Activated CD4-positive, alpha-beta T cell treated with anti-CD3 and anti-CD28 coated beads for 4 hours (primary cell): Measurements from ENCODE around the gene SIGLEC8.
A peak's percentile ranks its signal among the peaks of the same experiment; 100 is the strongest.
"Not testable (repeated sequence)": the region's sequence is repeated elsewhere in the genome, so short reads cannot be mapped to it uniquely, and the experiment has no call there.

ENCODE experiments used
- DNase-seq, 2 donors: peaks; one replicate each; pipeline ENCODE4 v3.0.0-alpha.2; 2020

Gene SIGLEC8

DNA sequence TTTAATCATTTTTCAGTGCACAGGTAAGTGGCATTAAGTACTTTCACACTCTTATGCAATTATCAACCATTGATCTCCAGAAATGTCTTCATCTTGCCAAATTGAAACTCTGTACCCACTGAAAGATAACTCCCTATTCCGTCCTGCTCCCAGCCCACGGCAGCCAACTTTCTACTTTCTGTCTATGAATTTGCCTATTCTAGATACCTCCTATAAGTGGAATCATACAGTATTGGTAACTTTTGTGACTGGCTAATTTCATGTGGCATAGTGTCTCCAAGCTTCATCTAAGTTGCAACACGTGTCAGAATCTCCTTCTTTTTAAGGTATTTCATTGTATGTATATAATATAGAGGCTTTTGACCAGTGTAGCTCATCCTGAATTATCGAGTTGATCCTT, 14.4 kb upstream of the SIGLEC8 start:
- no peak for DNase-seq

- DNase-seq = no peak
Measured at GRCh38 chr19:51471527-51471926, 13.3 kb upstream of the SIGLEC8 start.

GRCh38 chr19:51470966-51471365, 12.7 kb upstream of the SIGLEC8 start:
- no peak for DNase-seq

DNA sequence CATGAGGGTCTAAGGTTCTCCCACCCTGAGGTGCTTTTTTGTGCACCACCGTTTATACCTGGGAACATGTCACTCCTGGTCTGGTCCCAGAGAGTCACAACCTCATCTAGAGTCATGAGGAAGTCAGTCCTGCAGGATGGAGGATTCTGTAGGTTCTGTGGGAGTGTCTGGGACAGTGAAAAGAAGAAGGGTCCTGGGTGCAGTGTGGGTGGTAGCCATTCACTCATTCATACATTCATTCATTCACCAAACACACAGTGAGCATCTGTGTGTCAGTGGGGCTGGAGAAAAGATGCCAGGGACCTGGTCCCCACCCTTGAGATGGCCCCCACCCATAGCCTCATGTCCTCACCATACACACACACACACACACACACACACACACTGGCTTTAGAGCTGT, 11.4 kb upstream of the SIGLEC8 start:
- no peak for DNase-seq

DNA sequence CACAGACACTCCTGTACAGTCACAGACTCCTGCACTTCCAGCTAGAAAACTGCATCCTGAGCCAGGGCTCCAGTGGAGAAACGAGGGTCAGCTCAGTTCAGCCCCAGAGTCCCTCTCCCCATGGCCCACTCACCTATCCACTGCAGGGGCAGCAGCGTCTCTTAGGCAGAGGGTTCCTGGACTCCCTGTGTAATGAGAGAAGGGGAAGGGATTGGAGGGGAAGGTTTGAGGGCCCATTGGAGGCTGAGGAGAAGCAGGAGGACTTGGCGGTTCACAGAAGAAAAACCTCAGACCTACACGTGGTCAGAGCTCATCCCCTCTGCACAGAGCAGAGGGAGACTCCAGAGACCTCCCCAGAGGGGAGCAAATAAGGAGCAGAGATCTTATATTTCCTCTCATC, 10.9 kb upstream of the SIGLEC8 start:
- DNase-seq = no peak

- DNase-seq = no peak
Measured at GRCh38 chr19:51468545-51468920, 10.3 kb upstream of the SIGLEC8 start.

DNA sequence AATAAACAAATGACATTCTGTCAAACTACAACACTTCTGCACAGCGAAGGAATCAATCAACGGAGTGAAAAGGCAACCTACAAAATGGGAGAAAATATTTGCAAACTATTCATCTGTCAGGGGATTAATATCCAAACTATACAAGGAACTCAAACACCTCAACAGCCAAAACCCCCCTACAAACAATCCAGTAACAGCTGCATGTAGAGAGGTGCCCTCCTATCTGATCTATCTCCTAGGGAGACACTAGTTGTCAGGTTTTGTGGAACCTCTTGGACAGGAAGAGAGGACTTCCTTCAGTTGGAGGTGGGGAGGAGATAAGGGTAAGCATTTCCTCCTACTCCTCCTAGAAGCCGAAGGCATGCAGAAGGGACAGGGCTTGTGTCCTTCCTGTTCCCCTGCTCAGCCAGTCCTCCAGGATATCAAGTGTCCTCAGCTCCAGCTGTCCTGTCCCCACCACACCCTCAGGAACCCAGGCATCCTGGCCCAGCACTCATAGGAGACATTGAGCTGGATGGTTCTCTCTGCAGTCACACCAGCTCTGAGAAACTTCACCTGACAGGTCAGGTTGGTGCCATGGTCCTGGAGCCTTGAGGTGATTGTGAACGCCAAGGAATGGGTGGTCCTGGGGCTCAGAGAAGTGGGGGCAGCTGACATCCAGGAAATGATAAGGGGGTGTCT, 9.8 kb upstream of the SIGLEC8 start:
- no peak for DNase-seq

- no peak for DNase-seq
Measured at GRCh38 chr19:51466723-51467122, 8.5 kb upstream of the SIGLEC8 start.

DNA sequence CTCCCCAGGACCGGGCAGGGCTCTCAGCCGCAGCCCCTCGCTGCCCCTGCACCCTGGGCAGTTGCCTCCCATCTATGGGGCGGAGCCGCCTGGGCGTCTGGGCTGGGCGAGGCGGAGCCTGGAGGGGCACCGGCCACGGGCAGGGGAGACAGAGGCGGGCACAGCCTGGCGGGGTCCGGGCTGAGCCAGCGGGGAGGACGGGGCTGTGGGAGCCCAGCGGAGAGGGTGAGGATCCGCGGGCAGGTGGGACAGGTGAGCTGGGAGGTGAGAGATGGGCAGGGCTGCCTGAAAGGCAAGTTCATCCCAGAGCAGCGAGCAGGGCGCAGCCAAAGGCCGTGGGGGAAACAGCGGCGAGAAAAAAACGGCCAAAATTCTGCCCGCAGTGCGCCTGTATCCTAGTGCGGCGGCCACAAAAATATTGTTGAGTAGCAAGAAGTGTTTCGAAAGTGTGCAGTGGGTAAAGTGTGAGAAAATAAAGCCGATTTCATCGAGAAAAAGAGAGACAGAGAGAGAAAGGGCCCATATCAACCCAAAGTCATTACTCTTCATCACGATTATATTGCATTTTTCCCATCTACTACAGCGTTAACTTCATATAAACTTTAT, 5.8 kb upstream of the SIGLEC8 start:
- DNase-seq = not testable (repeated sequence)

- DNase-seq = no peak
Measured at GRCh38 chr19:51462681-51463080, 4.4 kb upstream of the SIGLEC8 start.

- DNase-seq = no peak
Measured at GRCh38 chr19:51462276-51462675, 4.0 kb upstream of the SIGLEC8 start.

GRCh38 chr19:51461723-51462161, 3.5 kb upstream of the SIGLEC8 start:
- DNase-seq = no peak

DNA sequence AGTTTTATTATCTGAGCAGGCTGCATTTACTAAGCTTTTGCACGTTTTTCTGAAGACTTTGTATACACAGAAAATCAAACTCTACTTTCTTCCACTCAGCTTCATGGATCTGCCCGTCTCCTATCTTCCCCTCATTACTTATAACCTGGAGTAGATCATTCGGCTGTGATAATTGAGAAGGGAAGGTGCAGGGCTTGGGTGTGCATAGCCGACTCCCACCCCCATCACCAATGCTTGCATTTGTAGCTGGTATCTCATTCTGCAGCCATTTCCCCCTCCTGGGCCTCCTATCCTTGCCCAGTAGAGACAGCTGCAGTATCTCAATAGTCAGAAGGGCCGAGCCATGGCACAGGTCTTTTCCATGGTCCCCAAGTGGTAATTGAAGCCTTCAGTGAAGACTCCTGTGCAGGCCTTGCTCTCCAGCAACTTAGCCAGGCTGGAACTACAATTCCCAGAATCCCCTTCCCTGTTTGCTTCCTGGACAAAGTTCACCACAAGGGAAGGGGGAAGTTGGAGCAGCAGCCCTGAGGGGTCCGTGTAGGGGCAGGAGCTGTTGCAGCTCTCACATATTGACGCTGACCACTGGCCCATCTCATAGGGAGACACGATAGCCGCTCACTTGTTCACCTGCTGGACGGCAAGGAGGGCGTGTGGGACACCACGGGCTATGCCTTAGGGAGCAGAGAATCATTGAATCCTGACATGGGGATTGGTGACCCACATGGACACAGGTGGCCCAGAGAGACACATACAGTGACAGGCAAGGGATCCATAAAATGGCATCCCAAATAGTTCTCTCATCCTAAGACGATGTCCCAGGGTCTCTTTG, 2.1 kb upstream of the SIGLEC8 start:
- no peak for DNase-seq

- DNase-seq = no peak
Measured at GRCh38 chr19:51458899-51459505, 748 bp upstream of the SIGLEC8 start.

- DNase-seq = no peak
Measured at GRCh38 chr19:51457351-51458013, 772 bp downstream of the SIGLEC8 start.

DNA sequence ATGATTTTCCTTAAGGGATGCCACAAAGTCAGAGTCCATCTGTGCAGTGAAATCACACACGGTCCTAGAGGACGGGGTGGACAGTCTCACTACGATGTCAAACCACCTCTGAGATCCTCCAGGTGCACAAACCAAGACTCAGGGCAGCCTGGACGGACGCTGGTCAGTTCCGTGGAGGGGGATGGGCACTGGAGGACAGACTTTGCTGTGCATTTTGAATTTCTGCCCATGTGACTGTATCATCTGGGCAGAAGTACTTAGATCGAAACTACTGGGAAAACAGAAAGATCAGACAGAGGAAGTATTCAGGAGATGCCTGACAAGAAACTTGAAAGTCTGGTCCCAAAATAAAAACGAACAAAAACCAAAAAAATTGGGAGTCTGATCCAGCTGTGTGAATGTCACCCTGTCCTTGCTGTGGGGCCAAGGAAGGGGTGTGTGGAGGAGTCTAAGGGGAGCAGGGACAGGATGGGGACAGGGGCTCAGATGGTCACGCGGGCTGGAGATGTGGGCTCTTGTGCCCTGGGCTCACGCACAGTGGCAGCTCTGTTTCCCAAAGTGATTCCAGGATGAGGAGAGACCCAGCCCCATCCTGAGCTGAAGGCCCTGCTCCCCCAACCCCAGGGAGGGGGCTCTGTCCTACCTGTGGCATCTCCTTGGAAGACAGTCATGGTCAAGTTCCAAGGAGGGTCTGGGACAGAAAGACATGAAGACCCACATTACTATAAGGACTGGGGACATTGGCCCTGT, 1.5 kb downstream of the SIGLEC8 start:
- DNase-seq = no peak

- DNase-seq = peak; percentile 16 to 21
Measured at GRCh38 chr19:51450730-51451307, 7.4 kb downstream of the SIGLEC8 start.

GRCh38 chr19:51448411-51449016, 9.7 kb downstream of the SIGLEC8 start:
- DNase-seq = peak; percentile 31 to 54

DNA sequence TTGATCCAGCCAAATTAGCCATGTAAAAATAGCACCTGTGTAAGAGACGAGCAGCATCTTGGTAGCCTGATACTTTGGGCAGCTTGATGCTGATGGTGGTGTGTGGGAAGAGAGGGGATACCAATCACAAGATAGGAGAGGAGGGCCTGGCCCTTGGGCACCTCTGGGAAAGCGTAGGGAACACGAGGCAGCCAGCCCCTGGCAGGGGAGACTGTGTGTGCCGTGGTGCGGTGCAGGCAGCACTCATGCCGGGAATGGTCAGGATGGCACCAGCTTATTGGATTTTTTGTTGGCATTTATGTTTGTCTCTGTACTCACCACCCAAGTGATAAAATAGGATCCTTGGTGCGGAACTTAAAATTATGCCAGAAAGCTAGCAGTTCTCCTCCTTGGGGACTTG, 10.2 kb downstream of the SIGLEC8 start:
- no peak for DNase-seq

GRCh38 chr19:51447510-51447909, 10.7 kb downstream of the SIGLEC8 start:
- not testable (repeated sequence) for DNase-seq
